ENCODE measurements around the gene LRRC8A.

DNA sequence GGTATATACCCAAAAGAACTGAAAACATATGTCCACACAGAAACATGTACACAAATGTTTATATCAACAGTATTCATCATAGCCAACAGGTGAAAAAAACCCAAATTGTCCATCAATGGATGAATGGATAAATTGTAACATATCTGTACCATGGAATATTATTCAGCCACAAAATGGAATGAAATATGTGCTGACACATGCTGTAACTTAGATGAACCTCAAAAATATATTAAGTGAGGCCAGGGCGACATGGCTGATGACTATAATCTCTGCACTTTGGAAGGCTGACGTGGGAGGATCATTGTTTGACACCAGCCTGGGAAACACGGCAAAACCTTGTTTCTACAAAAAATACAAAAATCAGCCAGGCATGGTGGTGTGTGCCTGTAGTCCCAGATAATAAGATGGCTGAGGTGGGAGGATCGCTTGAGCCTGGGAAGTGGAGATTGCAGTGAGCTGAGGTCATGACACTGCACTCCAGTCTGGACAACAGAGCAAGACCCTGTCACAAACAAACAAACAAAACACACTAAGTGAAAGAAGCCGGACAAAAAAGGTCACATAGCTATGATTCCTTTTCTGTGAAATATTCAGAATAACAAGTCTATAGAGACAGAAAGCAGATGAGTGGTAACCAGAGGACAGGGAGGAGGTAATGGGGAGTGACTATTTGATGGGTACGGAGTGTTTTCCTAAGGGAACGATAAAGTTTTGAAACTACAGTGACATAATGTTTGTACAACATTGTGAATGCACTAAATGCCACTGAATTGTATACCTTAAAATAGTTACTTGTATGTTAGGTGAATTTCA, 11.6 kb upstream of the LRRC8A start:
- TF ChIP-seq, protein P1, sequence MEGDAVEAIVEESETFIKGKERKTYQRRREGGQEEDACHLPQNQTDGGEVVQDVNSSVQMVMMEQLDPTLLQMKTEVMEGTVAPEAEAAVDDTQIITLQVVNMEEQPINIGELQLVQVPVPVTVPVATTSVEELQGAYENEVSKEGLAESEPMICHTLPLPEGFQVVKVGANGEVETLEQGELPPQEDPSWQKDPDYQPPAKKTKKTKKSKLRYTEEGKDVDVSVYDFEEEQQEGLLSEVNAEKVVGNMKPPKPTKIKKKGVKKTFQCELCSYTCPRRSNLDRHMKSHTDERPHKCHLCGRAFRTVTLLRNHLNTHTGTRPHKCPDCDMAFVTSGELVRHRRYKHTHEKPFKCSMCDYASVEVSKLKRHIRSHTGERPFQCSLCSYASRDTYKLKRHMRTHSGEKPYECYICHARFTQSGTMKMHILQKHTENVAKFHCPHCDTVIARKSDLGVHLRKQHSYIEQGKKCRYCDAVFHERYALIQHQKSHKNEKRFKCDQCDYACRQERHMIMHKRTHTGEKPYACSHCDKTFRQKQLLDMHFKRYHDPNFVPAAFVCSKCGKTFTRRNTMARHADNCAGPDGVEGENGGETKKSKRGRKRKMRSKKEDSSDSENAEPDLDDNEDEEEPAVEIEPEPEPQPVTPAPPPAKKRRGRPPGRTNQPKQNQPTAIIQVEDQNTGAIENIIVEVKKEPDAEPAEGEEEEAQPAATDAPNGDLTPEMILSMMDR (conservative IDR thresholded peaks at IDR 0.05; ENCODE audit: low read length): no peak
- no peak for TF ChIP-seq EZH2phosphoT487 (IDR thresholded peaks at IDR 0.05; ENCODE audit: borderline replicate concordance)
